Tibial nerve (tissue), 4 donors: ENCODE data around the gene CHRDL2. TPM values are rescaled to one million over a fixed set of nuclear protein-coding genes. Genes with fewer than 3 reads are reported as not detected.

ENCODE experiments used
- DNase-seq, 2 donors: peaks; one replicate each; pipeline ENCODE4 v3.0.0-alpha.2; 2019; ENCODE audit warnings: low spot score in 2 of 2
- H3K27ac ChIP-seq, 4 donors: fragments of 200-600 bp; sonication (generic) in 3 of 4; one replicate each; pipeline ENCODE4 v1.5.1; 2017 to 2019; ENCODE audit warnings: mild to moderate bottlenecking in 1 of 4
- H3K27me3 ChIP-seq, 2 donors: fragments of 200-600 bp; sonication (generic) in 1 of 2; one replicate each; pipeline versions ENCODE4 v1.5.1 to v1.6.0; 2017 to 2019
- H3K36me3 ChIP-seq, 3 donors: fragments of 200-600 bp; sonication (generic); one replicate each; pipeline ENCODE4 v1.5.1; 2018 to 2019
- H3K4me1 ChIP-seq, 4 donors: fragments of 200-600 bp; sonication (generic) in 3 of 4; one replicate each; pipeline ENCODE4 v1.5.1; 2017 to 2019
- H3K4me3 ChIP-seq, 4 donors: fragments of 200-600 bp; sonication (generic) in 3 of 4; one replicate each; pipeline ENCODE4 v1.5.1; 2017 to 2019; ENCODE audit warnings: mild to moderate bottlenecking in 1 of 4, moderate library complexity in 1 of 4
- H3K9me3 ChIP-seq, 4 donors: fragments of 200-600 bp; sonication (generic) in 3 of 4; one replicate each; pipeline ENCODE4 v1.5.1; 2017 to 2019
- CTCF ChIP-seq, 5 experiments: fragments of 200-600 bp in 3 of 5; fragments of 450-650 bp in 2 of 5; sonication (generic) in 3 of 5; IDR thresholded peaks; one replicate each; pipeline ENCODE4 v1.5.1; 2016 to 2019; ENCODE audit warnings: antibody characterized with exemption in 5 of 5, mild to moderate bottlenecking in 3 of 5, moderate library complexity in 2 of 5
- EP300 ChIP-seq, 2 donors: sonication (generic); formaldehyde crosslinking; IDR thresholded peaks; one replicate each; pipeline ENCODE4 v1.6.1; 2017; ENCODE audit warnings: antibody characterized with exemption in 2 of 2, mild to moderate bottlenecking in 1 of 2
- POLR2A ChIP-seq, 2 donors: fragments of 450-650 bp; IDR thresholded peaks; one replicate each; pipeline ENCODE4 v1.6.1; 2017; ENCODE audit warnings: antibody characterized with exemption in 2 of 2, mild to moderate bottlenecking in 2 of 2, moderate library complexity in 2 of 2
- WGBS, 2 donors: methylation state at CpG; one replicate each; pipeline ENCODE4 v1.1.5; 2018; 5-methylcytosine and 5-hydroxymethylcytosine counted together
- total RNA-seq, 4 donors: library from RNA; depleted of rRNA; stranded (reverse); fragments of >200 nt; gene quantifications; one replicate each; pipeline ENCODE4 v1.1.0, GENCODE V29; 2016

CHRDL2 gene
- total RNA-seq, 4 donors from 2014 or later = not detected

GRCh38 chr11:74777038-74777437, 45.8 kb upstream of the CHRDL2 start:
- Histone ChIP-seq H3K4me3 (no peak overlapping the region), H3K9me3 (no peaks in the 10 kb centered on the region), H3K36me3 (no peaks in the 10 kb centered on the region), H3K27ac (no peak overlapping the region), H3K4me1 (peaks cover 0 to 43% (median 0%) of the 10 kb centered on the region in 4 donors), H3K27me3 (no peaks in the 10 kb centered on the region)
- TF ChIP-seq EP300 (IDR thresholded peaks at IDR 0.05) = no peak
- TF ChIP-seq CTCF (IDR thresholded peaks at IDR 0.05) = no peak
- no peak for TF ChIP-seq POLR2A (IDR thresholded peaks at IDR 0.05)
- no peak for DNase-seq

GRCh38 chr11:74776546-74776945, 45.3 kb upstream of the CHRDL2 start:
- Histone ChIP-seq H3K4me3 (no peak overlapping the region), H3K27me3 (no peaks in the 10 kb centered on the region), H3K9me3 (no peaks in the 10 kb centered on the region), H3K36me3 (no peaks in the 10 kb centered on the region), H3K27ac (no peak overlapping the region), H3K4me1 (peaks cover 0 to 39% (median 0%) of the 10 kb centered on the region in 4 donors)
- no peak for TF ChIP-seq EP300 (IDR thresholded peaks at IDR 0.05)
- TF ChIP-seq POLR2A (IDR thresholded peaks at IDR 0.05) = no peak
- no peak for TF ChIP-seq CTCF (IDR thresholded peaks at IDR 0.05)
- no peak for DNase-seq

- WGBS, 2 donors = 61 to 65% methylated on average over 1 of the region's 1 CpG
- Histone ChIP-seq H3K4me1 (peaks cover 0 to 36% (median 0%) of the 10 kb centered on the region in 4 donors), H3K9me3 (no peaks in the 10 kb centered on the region), H3K36me3 (no peaks in the 10 kb centered on the region), H3K27me3 (no peaks in the 10 kb centered on the region), H3K4me3 (no peak overlapping the region), H3K27ac (no peak overlapping the region)
- TF ChIP-seq CTCF (IDR thresholded peaks at IDR 0.05) (no peak), POLR2A (IDR thresholded peaks at IDR 0.05) (no peak), EP300 (IDR thresholded peaks at IDR 0.05) (no peak)
- DNase-seq = no peak
Measured at GRCh38 chr11:74775762-74776161, 44.5 kb upstream of the CHRDL2 start.

- DNase-seq = no peak
- Histone ChIP-seq H3K27ac (no peak overlapping the region), H3K4me3 (no peak overlapping the region), H3K4me1 (peaks cover 0 to 27% (median 1%) of the 10 kb centered on the region in 4 donors), H3K9me3 (no peaks in the 10 kb centered on the region), H3K36me3 (no peaks in the 10 kb centered on the region), H3K27me3 (no peaks in the 10 kb centered on the region)
- TF ChIP-seq POLR2A (IDR thresholded peaks at IDR 0.05) (no peak), EP300 (IDR thresholded peaks at IDR 0.05) (no peak), CTCF (IDR thresholded peaks at IDR 0.05) (no peak)
Measured at GRCh38 chr11:74773476-74773875, 42.2 kb upstream of the CHRDL2 start.

GRCh38 chr11:74771139-74771538, 39.9 kb upstream of the CHRDL2 start:
- no peak overlapping the region for H3K27ac ChIP-seq
- 96 to 97% methylated on average over 3 of the region's 3 CpGs for WGBS, 2 donors
- peaks cover 0 to 21% (median 2%) of the 10 kb centered on the region in 4 donors for H3K4me1 ChIP-seq
- no peaks in the 10 kb centered on the region for H3K27me3 ChIP-seq
- no peaks in the 10 kb centered on the region for H3K9me3 ChIP-seq
- no peaks in the 10 kb centered on the region for H3K36me3 ChIP-seq
- H3K4me3 ChIP-seq = no peak overlapping the region
- DNase-seq = no peak
- no peak for TF ChIP-seq POLR2A (IDR thresholded peaks at IDR 0.05)

GRCh38 chr11:74770456-74770855, 39.2 kb upstream of the CHRDL2 start:
- no peak for TF ChIP-seq POLR2A (IDR thresholded peaks at IDR 0.05)
- no peak for TF ChIP-seq EP300 (IDR thresholded peaks at IDR 0.05)
- TF ChIP-seq CTCF (IDR thresholded peaks at IDR 0.05) = no peak
- Histone ChIP-seq H3K27ac (no peak overlapping the region), H3K4me3 (no peak overlapping the region), H3K27me3 (no peaks in the 10 kb centered on the region), H3K9me3 (no peaks in the 10 kb centered on the region), H3K36me3 (no peaks in the 10 kb centered on the region), H3K4me1 (peaks cover 0 to 14% (median 2%) of the 10 kb centered on the region in 4 donors)
- no peak for DNase-seq
- WGBS, 2 donors = 73 to 76% methylated on average over 5 of the region's 5 CpGs
